CD4-positive, alpha-beta T cell treated with Interleukin-15 for 1 hour (primary cell): ENCODE measurements around the gene LRRC17.
"Not testable (repeated sequence)": the region's sequence is repeated elsewhere in the genome, so short reads cannot be mapped to it uniquely, and the experiment has no call there.

Experiments used
- DNase-seq: peaks from one replicate; pipeline ENCODE4 v3.0.0-alpha.2; 2020

The LRRC17 gene

DNA sequence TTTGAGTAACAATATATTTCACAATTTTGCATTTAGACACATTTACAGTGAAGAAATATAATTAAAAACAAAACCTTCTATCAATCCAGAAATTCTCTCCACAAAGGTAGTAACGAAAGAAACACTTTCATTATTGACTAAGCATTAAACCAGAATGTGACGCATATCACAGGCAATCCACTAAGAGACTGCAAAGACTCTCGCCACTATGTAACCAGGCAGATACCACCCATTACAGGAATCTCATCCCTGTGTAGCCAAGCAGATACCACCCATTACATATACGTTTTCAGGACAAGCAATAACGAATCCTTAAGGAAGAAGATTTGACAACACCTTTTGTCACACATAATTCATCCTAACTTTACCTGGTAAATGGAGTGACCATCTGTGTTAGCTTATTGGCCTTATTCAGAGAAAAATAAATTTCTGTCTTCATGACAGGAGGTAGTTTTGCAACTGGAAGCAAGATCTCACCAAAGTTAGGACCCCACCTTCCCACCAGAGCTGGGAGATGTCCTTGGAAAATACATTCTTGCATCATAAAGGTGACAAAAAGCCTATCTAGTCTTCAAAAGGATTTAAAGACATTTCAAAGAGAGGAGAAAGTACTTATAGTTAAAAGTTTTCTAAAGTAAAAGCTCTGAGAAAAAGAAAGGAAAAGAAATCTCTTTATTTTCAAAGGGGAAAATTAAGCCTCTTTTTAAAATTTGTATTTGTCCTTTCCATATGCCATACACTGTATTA is 30.8 kb downstream of the LRRC17 start:
- no peak for DNase-seq

DNA sequence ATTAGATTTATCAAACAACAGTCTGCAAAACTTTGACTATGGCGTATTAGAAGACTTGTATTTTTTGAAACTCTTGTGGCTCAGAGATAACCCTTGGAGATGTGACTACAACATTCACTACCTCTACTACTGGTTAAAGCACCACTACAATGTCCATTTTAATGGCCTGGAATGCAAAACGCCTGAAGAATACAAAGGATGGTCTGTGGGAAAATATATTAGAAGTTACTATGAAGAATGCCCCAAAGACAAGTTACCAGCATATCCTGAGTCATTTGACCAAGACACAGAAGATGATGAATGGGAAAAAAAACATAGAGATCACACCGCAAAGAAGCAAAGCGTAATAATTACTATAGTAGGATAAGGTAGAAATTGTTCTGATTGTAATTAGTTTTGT is 31.4 kb downstream of the LRRC17 start:
- DNase-seq: no peak

DNA sequence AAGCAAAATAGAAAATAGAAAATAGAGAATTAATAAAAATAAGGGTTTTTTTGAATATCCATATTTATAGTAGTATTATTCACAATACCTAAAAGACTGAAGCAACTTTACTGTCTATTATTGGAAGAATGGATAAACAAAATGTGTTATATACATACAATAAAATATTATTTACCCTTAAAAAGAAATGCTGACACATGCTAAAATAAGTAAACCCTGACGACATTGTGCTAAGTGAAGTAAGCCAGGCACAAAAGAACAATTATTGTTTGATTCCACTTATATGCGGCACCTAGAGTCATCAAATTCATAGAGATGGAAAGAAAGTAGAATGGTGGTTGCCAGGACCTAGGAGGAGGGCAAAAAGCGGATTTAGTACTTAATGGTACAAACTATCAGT is 39.0 kb downstream of the LRRC17 start:
- DNase-seq: no peak

DNA sequence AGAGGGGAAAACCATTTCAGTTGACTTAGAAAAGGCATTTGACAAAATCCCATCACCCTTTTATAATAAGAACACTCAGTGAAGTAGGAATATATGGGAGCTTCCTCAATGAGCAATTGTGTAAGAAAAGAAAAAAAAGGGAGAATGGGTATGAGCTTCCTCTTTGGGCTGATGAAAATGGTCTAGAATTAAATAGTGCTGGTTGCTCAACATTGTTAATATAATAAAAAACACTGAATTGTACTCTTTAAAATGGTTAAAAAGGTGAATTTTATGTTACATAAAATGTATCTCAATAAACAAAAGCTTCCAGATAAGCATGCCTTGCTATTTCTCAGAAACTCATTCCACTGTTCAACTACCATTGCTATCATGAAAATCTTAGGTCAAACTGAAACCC is 40.6 kb downstream of the LRRC17 start:
- no peak for DNase-seq

DNA sequence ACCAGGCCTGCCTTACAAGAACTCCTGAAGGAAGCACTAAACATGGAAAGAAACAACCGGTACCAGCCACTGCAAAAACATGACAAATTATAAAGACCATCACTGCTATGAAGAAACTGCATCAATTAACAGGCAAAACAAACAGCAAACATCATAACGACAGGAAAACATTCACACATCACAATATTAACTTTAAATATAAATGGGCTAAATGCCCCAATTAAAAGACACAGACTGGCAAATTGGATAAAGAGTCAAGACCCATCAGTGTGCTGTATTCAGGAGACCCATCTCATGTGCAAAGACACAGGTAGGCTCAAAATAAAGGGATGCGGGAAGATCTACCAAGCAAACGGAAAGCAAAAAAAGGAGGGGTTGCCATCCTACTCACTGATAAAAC is 41.6 kb downstream of the LRRC17 start:
- DNase-seq: not testable (repeated sequence)

DNA sequence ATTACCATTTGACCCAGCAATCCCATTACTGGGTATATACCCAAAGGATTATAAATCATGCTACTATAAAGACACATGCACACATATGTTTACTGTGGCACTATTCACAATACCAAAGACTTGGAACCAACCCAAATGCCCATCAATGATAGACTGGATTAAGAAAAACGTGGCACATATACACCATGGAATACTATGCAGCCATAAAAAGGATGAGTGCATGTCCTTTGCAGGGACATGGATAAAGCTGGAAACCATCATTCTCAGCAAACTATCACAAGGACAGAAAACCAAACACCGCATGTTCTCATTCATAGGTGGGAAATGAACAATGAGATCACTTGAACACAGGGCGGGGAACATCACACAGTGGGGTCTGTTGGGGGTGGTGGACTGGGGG is 45.2 kb downstream of the LRRC17 start:
- DNase-seq: not testable (repeated sequence)

DNA sequence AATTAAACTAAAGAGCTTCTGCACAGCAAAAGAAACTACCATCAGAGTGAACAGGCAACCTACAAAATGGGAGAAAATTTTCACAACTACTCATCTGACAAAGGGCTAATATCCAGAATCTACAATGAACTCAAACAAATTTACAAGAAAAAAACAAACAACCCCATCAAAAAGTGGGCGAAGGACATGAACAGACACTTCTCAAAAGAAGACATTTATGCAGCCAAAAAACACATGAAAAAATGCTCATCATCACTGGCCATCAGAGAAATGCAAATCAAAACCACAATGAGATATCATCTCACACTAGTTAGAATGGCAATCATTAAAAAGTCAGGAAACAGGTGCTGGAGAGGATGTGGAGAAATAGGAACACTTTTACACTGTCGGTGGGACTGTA is 49.2 kb downstream of the LRRC17 start:
- DNase-seq: not testable (repeated sequence)

DNA sequence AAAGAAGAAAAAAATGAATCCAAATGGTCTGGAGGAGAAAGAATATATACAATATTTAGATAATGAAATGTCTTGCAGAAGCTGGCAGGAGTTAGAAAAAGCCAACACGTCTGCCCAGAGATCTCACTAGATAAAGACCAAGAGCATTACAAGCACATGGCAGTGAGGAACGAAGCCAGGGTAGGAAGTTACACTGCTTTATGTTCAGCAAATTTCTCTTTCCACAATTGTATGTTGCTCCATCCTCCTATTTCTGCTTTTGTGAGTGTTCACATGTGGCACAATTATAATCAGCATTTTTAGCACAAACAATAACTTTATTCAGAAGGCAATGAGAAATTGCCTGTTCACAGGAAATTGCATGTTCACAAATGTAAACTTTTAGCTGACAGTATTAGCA is 53.7 kb downstream of the LRRC17 start:
- no peak for DNase-seq

DNA sequence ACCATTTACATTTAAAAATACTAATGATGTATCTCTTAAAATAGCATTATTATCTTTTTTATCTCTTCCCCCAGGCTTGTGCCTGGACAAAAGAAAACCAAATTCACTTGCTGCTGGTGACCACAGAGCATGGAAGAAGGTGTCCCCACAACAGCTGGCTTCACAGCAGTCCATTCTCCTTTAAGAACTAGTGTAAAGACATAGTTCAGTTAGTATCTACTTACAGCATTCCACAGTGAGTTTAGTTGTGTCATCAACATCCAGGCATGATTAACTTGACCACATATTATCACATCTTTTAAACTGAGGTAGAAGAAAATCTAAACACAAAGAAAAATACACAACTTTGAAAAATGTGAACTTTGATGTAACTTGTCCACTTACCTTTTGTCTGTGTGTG is 55.0 kb downstream of the LRRC17 start:
- no peak for DNase-seq

DNA sequence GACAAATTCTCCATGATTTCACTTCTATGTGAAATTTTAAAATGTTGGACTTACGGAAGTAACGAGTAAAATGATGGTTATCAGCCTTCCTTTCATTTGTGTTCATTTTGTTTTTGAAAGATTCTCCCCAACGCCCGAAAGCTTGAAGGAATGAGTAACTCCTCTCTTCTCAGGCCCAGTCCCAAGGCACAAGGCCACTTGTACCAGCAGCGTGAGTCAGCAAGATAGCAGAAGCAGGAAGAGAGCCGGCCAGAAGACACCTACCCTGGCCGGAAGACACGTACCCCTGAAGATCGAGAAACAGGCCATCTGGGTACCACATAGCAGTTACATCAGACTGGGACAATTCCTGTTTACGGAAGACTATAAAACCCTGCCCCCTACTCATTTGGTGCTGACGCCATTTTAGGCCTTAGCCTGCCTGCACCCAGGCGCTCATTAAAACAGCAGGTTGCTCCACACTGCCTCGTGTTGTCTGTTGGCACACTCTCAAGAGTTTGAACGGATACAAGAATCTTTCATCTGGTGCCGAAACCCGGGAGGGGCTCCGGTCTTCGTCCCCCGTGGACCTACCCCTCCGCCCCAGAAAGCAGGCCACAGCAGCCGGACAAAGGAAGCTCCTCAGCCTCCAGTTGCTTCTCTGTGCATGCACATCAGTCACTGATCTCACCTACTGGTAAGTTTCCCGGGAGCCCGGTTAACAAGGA is 60.4 kb downstream of the LRRC17 start:
- no peak for DNase-seq

DNA sequence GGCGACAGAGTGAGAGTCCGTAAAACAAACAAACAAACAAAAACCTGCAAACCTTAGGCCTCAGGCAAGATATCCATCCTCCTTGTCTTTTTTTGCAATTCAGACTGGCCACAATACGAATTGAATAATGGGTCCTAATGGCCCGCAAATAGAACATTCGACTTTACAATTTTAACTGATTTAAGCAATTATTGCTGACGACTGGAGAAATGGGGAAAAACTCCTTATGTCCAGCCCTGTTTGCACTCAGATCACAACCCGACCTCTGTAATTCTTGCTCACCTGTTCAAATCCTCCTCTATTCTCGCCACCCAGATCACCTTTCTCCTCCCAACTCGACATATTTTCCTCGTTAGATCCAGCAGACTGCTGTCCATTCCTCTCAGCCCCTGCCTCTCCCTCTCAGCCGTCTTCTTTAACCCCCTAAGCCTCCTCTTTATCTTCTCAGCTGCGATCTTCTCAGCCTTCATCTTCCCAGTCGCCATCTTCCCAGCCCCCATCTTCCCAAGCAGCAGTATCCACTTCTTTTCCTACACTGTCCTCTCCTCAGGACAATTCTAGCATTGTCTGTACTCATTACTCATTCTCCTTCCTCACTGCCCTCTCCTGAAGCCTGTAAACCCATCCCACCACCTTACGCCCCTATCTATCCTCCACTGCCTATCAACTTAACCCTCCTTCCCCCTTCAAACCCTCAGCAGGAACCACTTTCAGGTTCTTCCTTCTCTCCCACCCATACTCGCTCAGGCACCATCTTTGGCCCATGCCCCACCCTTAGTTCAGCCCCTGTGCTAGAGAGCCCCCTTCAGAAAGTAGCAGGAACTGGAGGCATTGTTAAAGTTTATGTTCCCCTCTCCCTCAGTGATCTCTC is 61.8 kb downstream of the LRRC17 start:
- no peak for DNase-seq

DNA sequence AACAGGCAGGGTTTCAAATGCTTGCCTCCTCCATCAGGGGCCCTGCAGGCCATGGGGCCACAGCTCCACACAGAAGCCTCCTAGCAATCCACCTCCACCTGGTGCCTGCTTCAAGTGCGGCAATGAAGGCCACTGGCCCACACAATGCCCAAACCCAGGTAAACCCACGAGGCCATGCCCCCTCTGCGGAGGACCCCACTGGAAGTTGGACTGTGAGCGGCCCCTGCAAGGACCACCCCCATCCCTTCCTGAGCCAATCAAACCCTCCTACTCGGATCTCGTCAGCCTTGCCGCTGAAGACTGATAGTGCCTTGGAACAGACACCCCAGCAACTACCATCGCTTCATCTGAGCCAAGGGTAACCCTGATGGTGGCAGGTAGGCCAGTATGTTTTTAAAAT is 63.1 kb downstream of the LRRC17 start:
- no peak for DNase-seq

DNA sequence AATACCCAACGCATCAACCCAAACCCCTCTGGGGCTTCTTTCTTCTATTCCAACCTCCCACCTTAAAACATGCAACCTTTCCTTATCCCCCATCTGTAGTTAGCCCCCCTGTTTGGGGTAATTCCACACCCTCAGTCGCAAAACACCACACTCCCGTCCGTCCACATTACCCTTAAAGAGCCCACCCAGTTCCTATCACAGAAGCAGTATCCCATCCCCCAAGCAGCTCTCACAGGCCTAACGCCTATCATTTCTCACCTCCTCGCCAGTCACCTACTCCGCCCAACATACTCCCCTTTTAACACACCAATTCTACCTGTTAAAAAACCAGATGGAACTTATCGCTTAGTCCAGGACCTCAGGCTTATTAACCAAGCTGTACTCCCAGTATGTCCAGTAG is 63.7 kb downstream of the LRRC17 start:
- no peak for DNase-seq

DNA sequence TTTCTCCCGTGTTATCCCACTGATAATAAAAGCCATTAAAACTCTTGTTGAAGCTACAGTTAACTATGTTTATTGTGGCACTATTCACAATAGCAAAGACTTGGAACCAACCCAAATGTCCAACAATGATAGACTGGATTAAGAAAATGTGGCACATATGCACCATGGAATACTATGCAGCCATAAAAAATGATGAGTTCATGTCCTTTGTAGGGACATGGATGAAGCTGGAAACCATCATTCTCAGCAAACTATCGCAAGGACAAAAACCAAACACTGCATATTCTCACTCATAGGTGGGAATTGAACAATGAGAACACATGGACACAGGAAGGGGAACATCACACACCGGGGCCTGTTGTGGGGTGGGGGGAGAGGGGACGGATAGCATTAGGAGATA is 64.8 kb downstream of the LRRC17 start:
- DNase-seq: not testable (repeated sequence)

DNA sequence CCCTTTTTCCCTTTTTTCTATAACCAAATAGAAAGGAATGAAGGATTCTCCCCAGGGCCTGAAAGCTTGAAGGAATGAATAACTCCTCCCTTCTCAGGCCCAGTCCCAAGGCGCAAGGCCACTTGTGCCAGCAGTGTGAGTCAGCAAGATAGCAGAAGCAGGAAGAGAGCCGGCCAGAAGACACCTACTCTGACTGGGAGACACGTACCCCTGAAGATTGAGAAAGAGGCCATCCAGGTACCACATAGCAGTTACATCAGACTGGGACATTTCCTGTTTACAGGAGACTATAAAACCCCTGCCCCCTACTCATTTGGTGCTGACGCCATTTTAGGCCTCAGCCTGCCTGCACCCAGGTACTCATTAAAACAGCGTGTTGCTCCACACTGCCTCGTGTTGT is 65.5 kb downstream of the LRRC17 start:
- no peak for DNase-seq

DNA sequence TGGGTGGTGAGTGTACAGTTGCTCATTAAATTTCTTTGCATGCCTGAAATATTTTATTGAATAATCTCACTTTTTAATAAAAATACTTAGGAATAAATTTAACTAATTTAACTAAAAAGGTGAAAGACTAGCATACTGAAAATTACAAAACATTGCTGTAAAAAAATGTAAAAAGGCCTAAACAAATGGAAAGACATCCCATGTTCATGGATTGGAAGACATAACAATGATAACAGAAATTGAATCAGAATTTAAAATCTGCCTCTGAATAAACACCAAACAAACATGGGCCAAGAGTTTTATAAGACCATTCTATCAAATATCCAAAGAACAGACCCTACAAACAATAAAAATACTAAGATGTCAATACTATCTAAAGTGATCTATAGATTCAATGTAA is 66.9 kb downstream of the LRRC17 start:
- DNase-seq: no peak

DNA sequence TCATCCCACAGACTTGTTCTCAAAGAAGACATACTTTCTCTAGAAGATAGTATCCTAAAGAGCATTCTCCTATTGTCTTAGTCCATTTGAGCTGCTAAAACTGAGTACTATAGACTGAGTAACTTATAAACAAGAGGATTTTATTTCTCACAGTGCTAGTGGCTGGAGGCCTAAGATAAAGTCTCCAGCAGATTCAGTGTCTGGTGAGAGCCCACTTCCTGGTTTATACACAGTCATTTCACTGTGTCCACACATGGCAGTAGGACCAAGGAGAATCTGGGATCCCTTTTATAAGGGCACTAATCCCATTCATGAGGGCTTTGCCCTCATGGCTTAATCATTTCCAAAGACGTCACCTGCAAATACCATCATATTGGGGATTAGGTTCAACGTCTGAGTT is 68.7 kb downstream of the LRRC17 start:
- DNase-seq: no peak

DNA sequence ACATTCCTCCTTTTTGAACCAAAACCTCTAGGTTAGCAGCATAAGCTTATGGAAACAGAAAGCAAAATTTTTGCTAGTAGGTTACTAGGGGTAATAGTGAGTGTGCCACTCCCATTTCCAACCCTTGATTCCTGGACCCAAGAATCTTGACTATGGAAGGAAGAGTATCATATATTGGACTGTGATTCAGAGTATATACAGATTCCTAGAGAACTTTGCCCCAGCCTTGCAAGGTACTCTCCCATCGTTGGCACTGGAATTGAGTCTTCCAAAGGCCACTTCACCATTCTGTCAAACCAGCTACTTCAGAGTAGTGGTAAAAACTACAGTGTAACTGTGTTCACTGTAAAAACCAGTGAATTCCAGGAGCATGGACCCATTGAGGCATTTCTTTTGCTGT is 69.4 kb downstream of the LRRC17 start:
- DNase-seq: no peak

DNA sequence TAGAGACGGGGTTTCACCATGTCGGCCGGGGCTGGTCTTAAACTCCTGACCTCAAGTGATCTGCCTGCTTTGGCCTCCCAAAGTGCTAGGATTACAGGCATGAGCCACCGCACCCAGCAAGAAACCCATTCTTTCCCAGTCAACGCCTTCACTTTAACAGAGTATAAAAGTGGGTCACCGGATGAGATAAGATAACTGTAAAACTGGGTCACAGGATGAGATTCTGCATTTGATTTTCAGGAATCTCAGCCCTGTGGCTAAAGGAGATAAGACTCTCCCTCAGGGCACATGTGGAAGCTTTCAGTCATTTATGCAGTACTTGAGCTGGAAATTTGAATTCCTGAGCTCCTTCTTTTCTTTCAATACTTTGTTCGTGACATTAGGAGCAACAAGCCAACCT is 70.8 kb downstream of the LRRC17 start:
- no peak for DNase-seq

DNA sequence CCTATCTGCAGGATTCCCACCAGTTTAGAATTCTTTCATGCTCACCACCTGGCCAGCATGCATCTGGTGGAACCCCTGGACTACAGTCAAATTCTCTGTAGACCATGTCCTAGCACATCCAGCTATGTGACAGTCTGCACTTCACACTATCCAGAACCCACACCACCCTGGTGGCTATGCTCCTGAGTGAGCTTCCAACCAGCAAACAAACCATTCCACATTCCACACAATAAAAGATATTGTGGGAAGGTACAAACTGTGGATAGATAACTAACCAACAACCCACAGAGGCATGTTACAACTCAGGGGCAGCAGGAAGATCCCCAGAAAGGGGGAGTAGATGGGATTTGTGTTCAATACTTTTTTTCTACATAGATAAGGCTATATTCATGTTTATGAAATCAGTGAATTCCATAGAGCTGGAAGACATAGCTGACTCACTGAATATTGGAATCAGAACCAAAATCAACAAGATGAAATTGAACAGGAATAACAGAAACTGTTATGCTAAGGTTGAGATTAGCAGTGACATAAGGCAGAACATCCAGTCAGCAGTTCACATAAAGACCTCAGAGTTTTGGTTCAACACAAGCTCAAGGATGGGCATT is 72.5 kb downstream of the LRRC17 start:
- no peak for DNase-seq

DNA sequence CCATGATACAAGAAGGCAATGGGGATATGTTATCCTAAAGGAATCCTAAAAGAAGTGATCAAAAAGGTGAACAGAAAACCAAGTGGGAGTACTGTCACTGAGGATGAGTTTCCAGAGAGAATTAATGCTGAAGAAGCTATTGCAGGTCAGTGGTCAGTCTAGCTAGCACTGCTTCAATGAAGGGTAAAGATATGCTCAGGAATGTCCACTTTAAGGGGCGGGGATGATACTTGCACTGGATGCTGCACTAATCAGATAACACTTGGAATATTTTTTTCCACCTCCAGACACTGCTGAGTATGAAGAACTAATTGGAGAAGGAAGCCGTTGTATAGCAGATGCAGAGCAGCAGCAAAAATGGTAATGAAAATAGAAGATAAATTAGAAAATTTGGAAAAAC is 75.3 kb downstream of the LRRC17 start:
- DNase-seq: no peak

DNA sequence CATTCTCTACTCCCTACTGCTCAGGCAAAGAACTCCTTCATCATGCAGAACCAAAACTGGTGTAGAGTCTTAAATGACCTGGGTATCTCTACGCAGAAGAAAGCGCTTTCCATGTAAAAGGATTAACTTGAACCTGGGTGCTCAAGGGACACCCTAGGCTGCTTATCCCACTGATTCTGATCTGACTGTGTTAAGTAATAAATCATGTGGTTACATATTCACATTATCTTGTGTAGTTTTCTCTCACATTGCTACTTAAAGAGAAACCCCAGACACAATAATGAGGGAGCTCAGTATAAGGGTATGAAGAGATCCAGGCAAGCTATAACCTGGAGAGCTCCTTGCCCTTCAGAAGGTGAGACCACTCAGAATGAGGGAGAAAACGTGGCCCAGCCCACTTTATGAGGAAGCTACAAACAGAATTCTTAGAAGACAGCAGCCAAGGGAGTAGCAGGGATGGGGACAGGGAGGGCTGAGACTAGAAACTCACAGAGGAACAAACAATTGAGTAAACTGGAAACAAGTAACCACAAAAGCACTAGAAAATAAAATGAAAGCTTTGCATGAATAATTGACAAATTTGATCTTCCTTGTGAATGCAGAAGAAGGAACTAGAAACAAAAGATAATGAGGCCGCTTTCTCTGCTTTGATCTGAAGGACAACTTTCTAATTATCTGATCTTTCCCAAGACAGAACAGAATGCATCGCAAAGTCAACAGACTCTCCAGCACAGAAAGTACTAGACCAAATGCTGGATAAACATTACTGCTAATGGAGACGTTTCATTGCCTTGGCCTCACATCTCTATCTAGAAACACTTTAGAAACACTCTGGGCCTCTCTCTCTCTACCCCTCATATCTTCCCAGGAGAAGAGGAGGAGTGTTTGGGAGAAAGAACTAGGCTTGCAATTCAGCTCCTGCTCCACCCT is 76.1 kb downstream of the LRRC17 start:
- no peak for DNase-seq
